ENCODE measurements around the gene GPATCH8. TPM values are rescaled to one million over a fixed set of nuclear protein-coding genes. Genes with fewer than 3 reads are reported as not detected.

The GPATCH8 gene
- total RNA-seq, 1 donor from 2014 or later = 64.5 TPM

DNA sequence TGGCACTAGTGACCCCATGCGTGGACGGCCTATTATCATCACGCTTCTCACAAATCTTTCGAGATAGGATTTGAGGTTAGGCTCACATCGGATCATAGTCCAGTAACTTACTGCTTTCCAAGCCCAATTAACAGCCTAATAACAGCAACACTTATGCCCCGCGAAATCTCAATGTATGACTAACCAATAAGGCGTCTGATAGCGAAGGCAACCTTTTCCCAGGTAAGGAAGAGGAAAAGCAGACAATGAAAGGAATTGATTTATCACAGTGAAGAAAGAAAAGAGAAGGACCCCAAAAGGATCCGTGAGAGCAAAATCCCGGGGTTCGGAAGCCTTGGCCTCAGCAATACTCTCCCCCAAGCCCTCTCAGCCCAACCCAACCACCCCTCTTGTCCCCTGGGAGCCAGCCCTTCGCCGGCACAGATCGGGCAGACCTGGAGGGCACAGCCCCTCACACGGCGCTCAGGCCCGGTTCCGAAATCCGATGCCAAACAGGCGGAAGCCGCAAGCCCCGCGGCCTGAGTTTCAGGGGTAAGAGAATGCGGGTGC lies 534 bp downstream of the GPATCH8 start:
- Mint-ChIP-seq H3K36me3 (ENCODE audit: low read depth) (peaks cover 14% of the 10 kb centered on the region), H3K4me3 (peak overlapping the region; percentile 98), H3K27me3 (peaks cover 7% of the 10 kb centered on the region), H3K27ac (peak overlapping the region; percentile 95), H3K9me3 (no peaks in the 10 kb centered on the region), H3K4me1 (peaks cover 45% of the 10 kb centered on the region)
- ChIA-PET CTCF (no interaction called here), POLR2A (interaction anchor here (0.6 to 1.7 kb wide), 11 partner anchors 9 to 1657 kb away, joined by 3 to 8 read pairs (median 4); partner anchors contain the start of genes ATXN7L3, CCDC43, EFTUD2 and FZD2)
- TF ChIP-seq, protein P1, sequence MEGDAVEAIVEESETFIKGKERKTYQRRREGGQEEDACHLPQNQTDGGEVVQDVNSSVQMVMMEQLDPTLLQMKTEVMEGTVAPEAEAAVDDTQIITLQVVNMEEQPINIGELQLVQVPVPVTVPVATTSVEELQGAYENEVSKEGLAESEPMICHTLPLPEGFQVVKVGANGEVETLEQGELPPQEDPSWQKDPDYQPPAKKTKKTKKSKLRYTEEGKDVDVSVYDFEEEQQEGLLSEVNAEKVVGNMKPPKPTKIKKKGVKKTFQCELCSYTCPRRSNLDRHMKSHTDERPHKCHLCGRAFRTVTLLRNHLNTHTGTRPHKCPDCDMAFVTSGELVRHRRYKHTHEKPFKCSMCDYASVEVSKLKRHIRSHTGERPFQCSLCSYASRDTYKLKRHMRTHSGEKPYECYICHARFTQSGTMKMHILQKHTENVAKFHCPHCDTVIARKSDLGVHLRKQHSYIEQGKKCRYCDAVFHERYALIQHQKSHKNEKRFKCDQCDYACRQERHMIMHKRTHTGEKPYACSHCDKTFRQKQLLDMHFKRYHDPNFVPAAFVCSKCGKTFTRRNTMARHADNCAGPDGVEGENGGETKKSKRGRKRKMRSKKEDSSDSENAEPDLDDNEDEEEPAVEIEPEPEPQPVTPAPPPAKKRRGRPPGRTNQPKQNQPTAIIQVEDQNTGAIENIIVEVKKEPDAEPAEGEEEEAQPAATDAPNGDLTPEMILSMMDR (IDR thresholded peaks at IDR 0.05) = no peak
- peak; percentile 47 for ATAC-seq (ENCODE audit: low read depth)
- intact Hi-C loops (cut with micrococcal nuclease) = loop anchor here (2.0 to 10.0 kb wide), 5 partner anchors 54 to 560 kb away; partner anchors contain the start of genes FZD2, HDAC5, NMT1 and TMEM101
- no peak for DNase-seq

DNA sequence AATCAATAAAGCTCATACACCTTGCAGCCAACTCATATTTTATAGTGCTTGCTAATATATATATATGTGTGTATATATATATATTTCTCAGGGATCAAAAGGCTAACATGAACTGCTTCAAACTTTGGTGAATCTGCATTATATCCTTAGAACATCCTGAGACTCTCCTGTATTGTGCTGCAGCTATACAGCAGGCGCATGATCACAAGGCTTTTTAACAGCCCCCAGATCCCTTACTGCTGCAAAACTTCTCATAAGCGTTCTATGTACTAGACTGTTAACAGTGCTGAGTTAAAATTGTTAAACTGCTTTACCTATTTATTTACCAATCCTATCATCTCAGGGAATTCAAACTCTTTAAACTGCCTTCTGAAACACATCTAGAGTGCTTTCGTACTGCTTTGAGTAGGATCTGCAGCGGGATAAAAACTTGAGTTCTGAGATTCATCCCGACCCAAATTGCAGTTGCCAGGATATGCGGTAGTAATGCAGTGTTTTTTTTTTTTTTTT lies 1.3 kb downstream of the GPATCH8 start:
- TF ChIP-seq, protein P1 (IDR thresholded peaks at IDR 0.05) = no peak
- Mint-ChIP-seq H3K27me3 (peaks cover 5% of the 10 kb centered on the region), H3K4me3 (peak overlapping the region; percentile 98), H3K9me3 (no peaks in the 10 kb centered on the region), H3K4me1 (peaks cover 52% of the 10 kb centered on the region), H3K27ac (peak overlapping the region; percentile 95), H3K36me3 (ENCODE audit: low read depth) (peaks cover 14% of the 10 kb centered on the region)
- ATAC-seq (ENCODE audit: low read depth) = no peak
- ChIA-PET CTCF (no interaction called here), POLR2A (interaction anchor here (0.7 kb wide), 1 partner anchor 316 kb away, joined by 4 read pairs; the partner anchor contains the start of gene TMUB2)
- no peak for DNase-seq
- intact Hi-C loops (cut with micrococcal nuclease) = loop anchor here (2.0 to 10.0 kb wide), 5 partner anchors 55 to 560 kb away; partner anchors contain the start of genes FZD2, HDAC5, NMT1 and TMEM101

DNA sequence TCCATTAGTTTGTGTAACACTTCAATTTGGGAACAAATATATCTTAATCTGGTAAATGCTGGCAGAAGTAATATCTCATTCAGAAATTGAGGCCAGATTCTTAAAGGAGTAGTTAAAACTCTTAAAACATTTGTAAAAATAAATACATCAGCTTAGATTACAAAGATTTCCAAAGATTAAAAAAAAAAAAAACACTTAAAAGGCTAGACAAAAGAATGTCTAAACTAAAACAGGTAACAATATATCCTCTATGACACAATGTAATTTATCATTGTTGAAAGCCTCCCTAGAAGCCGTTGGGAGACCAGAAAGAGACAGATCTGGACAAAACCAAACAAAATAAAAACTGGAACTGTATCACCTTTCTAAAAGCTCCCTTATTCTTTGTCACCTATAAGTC lies 3.5 kb downstream of the GPATCH8 start:
- ChIA-PET POLR2A (interaction anchor here (0.6 kb wide), 1 partner anchor 300 kb away, joined by 5 read pairs; the partner anchor contains the start of gene ATXN7L3), CTCF (interaction anchor here (0.9 kb wide), 1 partner anchor 9 kb away, joined by 4 read pairs; no protein-coding TSS in a partner anchor)
- no peaks in the 10 kb centered on the region for H3K27me3 Mint-ChIP-seq
- intact Hi-C loops (cut with micrococcal nuclease) = loop anchor here (5.0 to 10.0 kb wide), 3 partner anchors 377 to 563 kb away; partner anchors contain the start of genes HDAC5, NMT1 and TMEM101
- ATAC-seq (ENCODE audit: low read depth) = no peak
- TF ChIP-seq, protein P1 (IDR thresholded peaks at IDR 0.05) = no peak
- H3K36me3 Mint-ChIP-seq (ENCODE audit: low read depth) = peaks cover 18% of the 10 kb centered on the region
- H3K27ac Mint-ChIP-seq = no peak overlapping the region
- H3K9me3 Mint-ChIP-seq = no peaks in the 10 kb centered on the region
- no peak for DNase-seq
- H3K4me1 Mint-ChIP-seq = peaks cover 70% of the 10 kb centered on the region
- no peak overlapping the region for H3K4me3 Mint-ChIP-seq

DNA sequence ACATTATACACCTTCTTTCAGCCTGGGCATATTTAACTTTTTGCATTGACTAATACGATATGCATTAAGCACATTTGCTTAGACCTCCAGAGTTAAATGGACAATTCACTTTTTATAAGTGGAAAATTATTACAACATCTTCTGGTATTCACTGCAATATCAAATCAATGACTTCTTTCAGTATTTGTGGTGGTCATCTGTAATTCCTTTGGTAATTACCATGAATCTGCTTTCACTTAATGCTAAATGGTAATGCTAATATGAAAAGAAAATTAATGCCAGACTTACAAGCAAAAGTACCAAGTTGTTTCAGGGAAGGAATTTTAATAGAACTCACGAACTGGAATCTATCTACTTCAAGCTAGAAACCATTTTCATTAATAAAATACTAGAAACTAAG lies 6.4 kb downstream of the GPATCH8 start:
- intact Hi-C loops (cut with micrococcal nuclease) = no loop called here
- Mint-ChIP-seq H3K4me1 (peaks cover 71% of the 10 kb centered on the region), H3K9me3 (no peaks in the 10 kb centered on the region), H3K36me3 (ENCODE audit: low read depth) (peaks cover 19% of the 10 kb centered on the region), H3K27ac (no peak overlapping the region), H3K4me3 (no peak overlapping the region), H3K27me3 (no peaks in the 10 kb centered on the region)
- ChIA-PET CTCF (interaction anchor here (0.6 kb wide), 1 partner anchor 19 kb away, joined by 3 read pairs; no protein-coding TSS in a partner anchor), POLR2A (no interaction called here)
- TF ChIP-seq, protein P1 (IDR thresholded peaks at IDR 0.05) = no peak
- no peak for ATAC-seq (ENCODE audit: low read depth)
- DNase-seq = no peak

DNA sequence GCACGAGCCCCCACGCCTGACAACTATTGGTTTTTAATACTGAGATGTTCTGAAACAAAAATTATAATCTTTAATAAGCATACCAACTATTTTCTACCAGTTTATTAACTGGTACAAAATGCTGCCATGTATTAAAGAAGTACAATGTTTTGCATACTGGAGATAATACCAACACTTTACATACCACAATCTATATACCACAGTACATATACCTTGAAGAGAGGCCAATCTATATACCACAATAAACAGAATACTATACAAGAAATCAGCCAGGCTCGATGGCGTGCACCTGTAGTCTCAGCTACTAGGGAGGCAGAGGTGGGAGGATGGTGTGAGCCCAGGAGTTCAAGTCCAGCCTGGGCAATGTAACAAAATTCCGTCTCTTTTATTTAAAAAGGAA lies 9.9 kb downstream of the GPATCH8 start:
- peaks cover 36% of the 10 kb centered on the region for H3K36me3 Mint-ChIP-seq (ENCODE audit: low read depth)
- intact Hi-C loops (cut with micrococcal nuclease) = no loop called here
- H3K27ac Mint-ChIP-seq = no peak overlapping the region
- CTCF ChIA-PET = no interaction called here
- ATAC-seq (ENCODE audit: low read depth) (no peak), DNase-seq (no peak)
- no peak overlapping the region for H3K4me3 Mint-ChIP-seq
- no peaks in the 10 kb centered on the region for H3K27me3 Mint-ChIP-seq
- H3K4me1 Mint-ChIP-seq = peaks cover 61% of the 10 kb centered on the region
- H3K9me3 Mint-ChIP-seq = no peaks in the 10 kb centered on the region
- POLR2A ChIA-PET = no interaction called here
- TF ChIP-seq, protein P1 (IDR thresholded peaks at IDR 0.05) = no peak

All from activated B cell treated with CpG ODN at 0.5 μM for 24 hours (primary cell).